OCI-LY3 (cell line): Measurements from ENCODE around the gene PTPRN2.

Source experiments
- CTCF ChIP-seq: fragments of 200-600, 300-600 bp; sonication (generic); IDR thresholded peaks from 2 replicates; pipeline ENCODE4 v1.5.1; 2014; ENCODE audit warnings: antibody characterized with exemption, low read length, low read depth
- EZH2phosphoT487 ChIP-seq: fragments of 200-600 bp; shearing (Covaris generic); IDR thresholded peaks from 2 replicates; pipeline ENCODE4 v1.6.1; 2018; ENCODE audit warnings: antibody characterized with exemption, mixed run types, low read depth

- TF ChIP-seq EZH2phosphoT487 (no peak), CTCF (no peak)
Observed at GRCh38 chr7:158037211-158037610, 550.4 kb downstream of the PTPRN2 start.
